SK-N-SH treated with all-trans-retinoic acid at 6 μM for 48 hours (cell line): ENCODE data around the gene LYVE1.

Experiments
- ATAC-seq: fragments of 200-7000 bp; cut with Tn5 transposase; 3 replicates; pipeline ENCODE4 v1.9.1; 2020; ENCODE audit warnings: mild to moderate bottlenecking, moderate library complexity
- ARNTL ChIP-seq: fragments of 450-650 bp; formaldehyde crosslinking; IDR thresholded peaks from 2 replicates; pipeline ENCODE4 v1.5.0; 2020; ENCODE audit warnings: low read depth, mild to moderate bottlenecking, moderate library complexity, borderline replicate concordance
- BACH2 ChIP-seq: fragments of 250-450 bp; sonication (Bioruptor Pico); IDR thresholded peaks from 2 replicates; pipeline ENCODE4 v1.9.0; 2021; ENCODE audit warnings: mild to moderate bottlenecking, borderline replicate concordance
- CSDC2 ChIP-seq: fragments of 250-450 bp; sonication (Bioruptor Pico); IDR thresholded peaks from 2 replicates; pipeline ENCODE4 v1.5.0; 2020; ENCODE audit warnings: mild to moderate bottlenecking, moderate library complexity
- CSRNP3 ChIP-seq: fragments of 250-450 bp; sonication (Bioruptor Pico); IDR thresholded peaks from 2 replicates; pipeline ENCODE4 v1.5.1; 2021; ENCODE audit warnings: mild to moderate bottlenecking, moderate library complexity
- ESRRG ChIP-seq: fragments of 250-450 bp; sonication (Bioruptor Pico); IDR thresholded peaks from 2 replicates; pipeline ENCODE4 v1.6.1; 2021; ENCODE audit warnings: mild to moderate bottlenecking
- ISL1 ChIP-seq: fragments of 250-450 bp; sonication (Bioruptor Pico); IDR thresholded peaks from 2 replicates; pipeline ENCODE4 v2.1.2; 2022; ENCODE audit warnings: mild to moderate bottlenecking, moderate library complexity
- OSR1 ChIP-seq: fragments of 250-450 bp; sonication (Bioruptor Pico); IDR thresholded peaks from 2 replicates; pipeline ENCODE4 v1.8.0; 2022; ENCODE audit warnings: moderate library complexity, mild to moderate bottlenecking, inconsistent platforms
- PATZ1 ChIP-seq: fragments of 250-450 bp; sonication (Bioruptor Pico); IDR thresholded peaks from 2 replicates; pipeline ENCODE4 v1.8.0; 2020; ENCODE audit warnings: mild to moderate bottlenecking, moderate library complexity, borderline replicate concordance
- PPARA ChIP-seq: fragments of 250-450 bp; sonication (Bioruptor Pico); IDR thresholded peaks from 2 replicates; pipeline ENCODE4 v1.5.0; 2020; ENCODE audit warnings: mild to moderate bottlenecking, borderline replicate concordance
- RARB ChIP-seq: fragments of 250-450 bp; sonication (Bioruptor Pico); IDR thresholded peaks from 2 replicates; pipeline ENCODE4 v1.8.0; 2021; ENCODE audit warnings: mild to moderate bottlenecking, moderate library complexity
- SNAI2 ChIP-seq: fragments of 250-450 bp; sonication (Bioruptor Pico); IDR thresholded peaks from 2 replicates; pipeline ENCODE4 v1.5.0; 2020; ENCODE audit warnings: mild to moderate bottlenecking, moderate library complexity
- TOX ChIP-seq: fragments of 250-450 bp; sonication (Bioruptor Pico); IDR thresholded peaks from 2 replicates; pipeline ENCODE4 v1.8.0; 2021; ENCODE audit warnings: mild to moderate bottlenecking, moderate library complexity, borderline replicate concordance
- ZC3H10 ChIP-seq: fragments of 250-450 bp; sonication (Bioruptor Pico); IDR thresholded peaks from 2 replicates; pipeline ENCODE4 v1.5.1; 2021; ENCODE audit warnings: mild to moderate bottlenecking, moderate library complexity
- ZFP3 ChIP-seq: fragments of 250-450 bp; sonication (Bioruptor Pico); IDR thresholded peaks from 2 replicates; pipeline ENCODE4 v1.5.0; 2020; ENCODE audit warnings: mild to moderate bottlenecking, moderate library complexity
- ZFP30 ChIP-seq: fragments of 450-650 bp; formaldehyde crosslinking; IDR thresholded peaks from 2 replicates; pipeline ENCODE4 v1.5.0; 2022; ENCODE audit warnings: mild to moderate bottlenecking, moderate library complexity
- ZNF70 ChIP-seq: fragments of 450-650 bp; formaldehyde crosslinking; IDR thresholded peaks from 2 replicates; pipeline ENCODE4 v1.5.0; 2020; ENCODE audit warnings: mild to moderate bottlenecking, moderate library complexity
- ZNF8 ChIP-seq: fragments of 450-650 bp; formaldehyde crosslinking; IDR thresholded peaks from 2 replicates; pipeline ENCODE4 v1.5.0; 2020; ENCODE audit warnings: mild to moderate bottlenecking, moderate library complexity
- TF ChIP-seq, protein P1 (sequence below): fragments of 250-450 bp; sonication (Bioruptor Pico); IDR thresholded peaks from 2 replicates; pipeline ENCODE4 v1.8.0; 2021; ENCODE audit warnings: low read depth, mild to moderate bottlenecking, moderate library complexity, borderline replicate concordance
- TF ChIP-seq, protein P2 (sequence below): fragments of 250-450 bp; sonication (Bioruptor Pico); IDR thresholded peaks from 2 replicates; pipeline ENCODE4 v1.5.0; 2020; ENCODE audit warnings: mild to moderate bottlenecking, moderate library complexity
- TF ChIP-seq, protein P3 (sequence below): fragments of 250-450 bp; sonication (Bioruptor Pico); IDR thresholded peaks from 2 replicates; pipeline ENCODE4 v1.5.1; 2020; ENCODE audit warnings: low read depth, mild to moderate bottlenecking, moderate library complexity

LYVE1 gene

DNA sequence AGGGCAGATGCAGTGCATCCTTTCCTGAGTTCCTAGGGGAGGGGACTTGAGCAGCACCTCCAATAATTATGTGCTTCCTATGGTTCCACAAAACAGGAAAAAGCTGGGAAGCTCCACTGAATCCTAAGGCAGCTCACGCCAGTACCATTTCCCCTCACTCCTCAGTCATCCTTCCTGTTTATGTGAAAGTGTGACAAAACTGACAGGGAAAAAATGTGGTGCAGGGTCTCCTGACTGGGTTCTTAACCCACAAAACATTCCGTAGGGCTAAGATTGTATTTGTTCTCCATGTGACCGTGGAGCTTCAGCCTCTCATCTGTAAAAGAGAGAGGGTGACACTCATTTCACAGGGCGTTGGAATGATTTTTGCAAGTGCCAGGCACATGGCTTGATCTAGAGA is 12.2 kb upstream of the LYVE1 start:
- ATAC-seq: no peak
- TF ChIP-seq SNAI2 (CRISPR knock-in tag) (no peak), OSR1 (CRISPR knock-in tag) (no peak)

GRCh38 chr11:10579700-10580099 is 11.2 kb upstream of the LYVE1 start:
- TF ChIP-seq RARB (CRISPR knock-in tag) (no peak), OSR1 (CRISPR knock-in tag) (no peak), PPARA (no peak), ZFP3 (no peak), CSDC2 (CRISPR knock-in tag) (no peak), SNAI2 (CRISPR knock-in tag) (no peak), ZNF70 (CRISPR knock-in tag) (no peak), ESRRG (CRISPR knock-in tag) (no peak), TOX (CRISPR knock-in tag) (no peak), ARNTL (CRISPR knock-in tag) (no peak), CSRNP3 (CRISPR knock-in tag) (no peak), PATZ1 (no peak), ISL1 (no peak)
- TF ChIP-seq, protein P1, sequence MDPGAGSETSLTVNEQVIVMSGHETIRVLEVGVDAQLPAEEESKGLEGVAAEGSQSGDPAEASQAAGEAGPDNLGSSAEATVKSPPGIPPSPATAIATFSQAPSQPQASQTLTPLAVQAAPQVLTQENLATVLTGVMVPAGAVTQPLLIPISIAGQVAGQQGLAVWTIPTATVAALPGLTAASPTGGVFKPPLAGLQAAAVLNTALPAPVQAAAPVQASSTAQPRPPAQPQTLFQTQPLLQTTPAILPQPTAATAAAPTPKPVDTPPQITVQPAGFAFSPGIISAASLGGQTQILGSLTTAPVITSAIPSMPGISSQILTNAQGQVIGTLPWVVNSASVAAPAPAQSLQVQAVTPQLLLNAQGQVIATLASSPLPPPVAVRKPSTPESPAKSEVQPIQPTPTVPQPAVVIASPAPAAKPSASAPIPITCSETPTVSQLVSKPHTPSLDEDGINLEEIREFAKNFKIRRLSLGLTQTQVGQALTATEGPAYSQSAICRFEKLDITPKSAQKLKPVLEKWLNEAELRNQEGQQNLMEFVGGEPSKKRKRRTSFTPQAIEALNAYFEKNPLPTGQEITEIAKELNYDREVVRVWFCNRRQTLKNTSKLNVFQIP (CRISPR knock-in tag): no peak
- TF ChIP-seq, protein P2, sequence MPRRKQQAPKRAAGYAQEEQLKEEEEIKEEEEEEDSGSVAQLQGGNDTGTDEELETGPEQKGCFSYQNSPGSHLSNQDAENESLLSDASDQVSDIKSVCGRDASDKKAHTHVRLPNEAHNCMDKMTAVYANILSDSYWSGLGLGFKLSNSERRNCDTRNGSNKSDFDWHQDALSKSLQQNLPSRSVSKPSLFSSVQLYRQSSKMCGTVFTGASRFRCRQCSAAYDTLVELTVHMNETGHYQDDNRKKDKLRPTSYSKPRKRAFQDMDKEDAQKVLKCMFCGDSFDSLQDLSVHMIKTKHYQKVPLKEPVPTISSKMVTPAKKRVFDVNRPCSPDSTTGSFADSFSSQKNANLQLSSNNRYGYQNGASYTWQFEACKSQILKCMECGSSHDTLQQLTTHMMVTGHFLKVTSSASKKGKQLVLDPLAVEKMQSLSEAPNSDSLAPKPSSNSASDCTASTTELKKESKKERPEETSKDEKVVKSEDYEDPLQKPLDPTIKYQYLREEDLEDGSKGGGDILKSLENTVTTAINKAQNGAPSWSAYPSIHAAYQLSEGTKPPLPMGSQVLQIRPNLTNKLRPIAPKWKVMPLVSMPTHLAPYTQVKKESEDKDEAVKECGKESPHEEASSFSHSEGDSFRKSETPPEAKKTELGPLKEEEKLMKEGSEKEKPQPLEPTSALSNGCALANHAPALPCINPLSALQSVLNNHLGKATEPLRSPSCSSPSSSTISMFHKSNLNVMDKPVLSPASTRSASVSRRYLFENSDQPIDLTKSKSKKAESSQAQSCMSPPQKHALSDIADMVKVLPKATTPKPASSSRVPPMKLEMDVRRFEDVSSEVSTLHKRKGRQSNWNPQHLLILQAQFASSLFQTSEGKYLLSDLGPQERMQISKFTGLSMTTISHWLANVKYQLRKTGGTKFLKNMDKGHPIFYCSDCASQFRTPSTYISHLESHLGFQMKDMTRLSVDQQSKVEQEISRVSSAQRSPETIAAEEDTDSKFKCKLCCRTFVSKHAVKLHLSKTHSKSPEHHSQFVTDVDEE: no peak
- no peak for ATAC-seq

- ATAC-seq: no peak
- no peak for TF ChIP-seq ZNF8
- TF ChIP-seq OSR1 (CRISPR knock-in tag): no peak
- TF ChIP-seq BACH2 (CRISPR knock-in tag): no peak
- TF ChIP-seq, protein P3, sequence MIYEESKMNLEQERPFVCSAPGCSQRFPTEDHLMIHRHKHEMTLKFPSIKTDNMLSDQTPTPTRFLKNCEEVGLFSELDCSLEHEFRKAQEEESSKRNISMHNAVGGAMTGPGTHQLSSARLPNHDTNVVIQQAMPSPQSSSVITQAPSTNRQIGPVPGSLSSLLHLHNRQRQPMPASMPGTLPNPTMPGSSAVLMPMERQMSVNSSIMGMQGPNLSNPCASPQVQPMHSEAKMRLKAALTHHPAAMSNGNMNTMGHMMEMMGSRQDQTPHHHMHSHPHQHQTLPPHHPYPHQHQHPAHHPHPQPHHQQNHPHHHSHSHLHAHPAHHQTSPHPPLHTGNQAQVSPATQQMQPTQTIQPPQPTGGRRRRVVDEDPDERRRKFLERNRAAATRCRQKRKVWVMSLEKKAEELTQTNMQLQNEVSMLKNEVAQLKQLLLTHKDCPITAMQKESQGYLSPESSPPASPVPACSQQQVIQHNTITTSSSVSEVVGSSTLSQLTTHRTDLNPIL (CRISPR knock-in tag): no peak
- no peak for TF ChIP-seq ZC3H10 (CRISPR knock-in tag)
- no peak for TF ChIP-seq PATZ1
- TF ChIP-seq CSDC2 (CRISPR knock-in tag): no peak
- TF ChIP-seq, protein P1 (CRISPR knock-in tag): no peak
- no peak for TF ChIP-seq RARB (CRISPR knock-in tag)
- no peak for TF ChIP-seq ISL1
- TF ChIP-seq, protein P2: no peak
- TF ChIP-seq ZFP30 (CRISPR knock-in tag): no peak
- TF ChIP-seq SNAI2 (CRISPR knock-in tag): no peak
- no peak for TF ChIP-seq ZNF70 (CRISPR knock-in tag)
- TF ChIP-seq CSRNP3 (CRISPR knock-in tag): no peak
- no peak for TF ChIP-seq ARNTL (CRISPR knock-in tag)
Observed at GRCh38 chr11:10576035-10576398, 7.6 kb upstream of the LYVE1 start.
